ENCODE data around the gene H3-3A.

Gene H3-3A

DNA sequence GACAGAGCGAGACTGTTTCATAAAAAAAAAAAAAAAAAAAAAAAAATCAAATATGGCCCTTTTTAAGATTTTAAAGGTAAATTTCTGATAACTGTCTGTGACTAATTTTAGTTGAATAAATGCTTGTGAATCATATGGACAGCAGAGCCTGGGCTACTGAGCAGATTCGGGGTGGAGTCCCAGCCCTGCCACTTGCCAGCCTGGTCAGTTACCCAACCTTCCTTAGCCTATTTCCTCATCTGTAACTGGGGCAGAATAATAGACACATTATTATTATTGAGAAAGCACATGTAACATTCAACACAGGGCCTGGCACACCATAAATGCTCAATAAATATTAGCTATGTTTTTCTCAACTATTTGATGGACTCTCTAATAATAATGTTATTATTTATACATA, 11.2 kb upstream of the H3-3A start:
- DNase-seq (ENCODE audit: low read depth, low spot score) = no peak

DNA sequence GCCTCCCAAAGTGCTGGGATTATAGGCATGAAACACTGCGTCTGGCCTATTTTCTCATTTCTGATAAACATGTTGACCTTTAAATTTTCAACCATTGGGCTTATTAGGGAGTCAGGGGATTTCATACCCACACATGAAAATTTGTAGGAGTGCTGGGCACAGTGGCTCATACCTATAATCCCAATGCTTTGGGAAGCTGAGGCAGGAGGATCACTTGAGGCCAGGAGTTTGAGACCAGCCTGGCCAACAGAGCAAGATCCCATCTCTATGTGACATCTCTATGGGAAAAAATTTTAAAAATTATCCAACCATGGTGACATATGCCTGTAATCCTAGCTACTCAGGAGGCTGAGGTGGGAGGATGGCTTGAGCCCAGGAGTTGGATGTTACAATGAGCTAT, 10.5 kb upstream of the H3-3A start:
- DNase-seq (ENCODE audit: low read depth, low spot score) = no peak
- no peak overlapping the region for H3K27ac ChIP-seq

More for the DNA sequence above, 11.2 kb upstream of the H3-3A start:
- no peak overlapping the region for H3K27ac ChIP-seq

DNA sequence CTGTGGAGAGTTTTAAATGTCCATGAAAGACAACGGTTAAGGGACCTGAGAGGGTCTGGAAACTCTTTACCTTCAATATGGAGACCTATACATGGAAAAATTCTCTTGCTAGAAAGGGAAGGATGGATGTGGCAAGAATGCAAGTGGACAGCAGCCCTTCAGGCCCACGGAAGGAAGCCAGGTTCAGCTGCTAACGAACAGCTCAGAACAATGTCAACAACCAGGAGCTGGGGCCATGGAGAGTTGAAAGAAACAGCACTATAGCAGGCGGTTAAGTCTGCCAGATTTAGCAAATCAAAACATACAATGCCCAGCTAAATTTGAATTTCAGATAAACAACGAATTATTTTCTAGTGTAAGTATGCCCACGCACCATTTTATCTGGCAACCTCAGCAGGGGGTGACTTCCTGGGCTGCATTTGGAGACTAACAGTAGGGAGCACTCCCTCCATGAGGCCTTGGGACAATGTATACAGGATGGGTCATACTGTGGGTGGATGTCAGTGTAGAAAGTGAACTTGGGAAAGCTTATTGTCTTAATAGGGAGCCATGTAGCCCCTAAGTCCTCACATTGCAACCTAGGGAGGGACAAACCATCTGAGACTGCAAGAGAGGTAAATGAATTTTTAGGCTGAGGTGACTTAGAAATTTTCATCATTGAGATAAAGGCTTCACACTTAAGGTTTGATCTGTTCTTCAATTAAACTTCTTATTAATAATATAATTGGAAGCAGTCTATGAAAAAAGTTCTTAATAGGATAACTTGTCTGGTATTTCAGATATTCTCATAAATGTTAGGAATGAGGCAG, 7.8 kb upstream of the H3-3A start:
- DNase-seq (ENCODE audit: low read depth, low spot score) = no peak
- H3K27ac ChIP-seq = no peak overlapping the region

GRCh38 chr1:226059709-226060108, 2.8 kb upstream of the H3-3A start:
- no peak for DNase-seq (ENCODE audit: low read depth, low spot score)
- no peak overlapping the region for H3K27ac ChIP-seq

- no peak overlapping the region for H3K27ac ChIP-seq
- no peak for DNase-seq (ENCODE audit: low read depth, low spot score)
Measured at GRCh38 chr1:226060427-226060826, 2.1 kb upstream of the H3-3A start.

GRCh38 chr1:226061068-226061840, 1.3 kb upstream of the H3-3A start:
- peak overlapping the region; percentile 96 for H3K27ac ChIP-seq
- DNase-seq (ENCODE audit: low read depth, low spot score) = no peak

DNA sequence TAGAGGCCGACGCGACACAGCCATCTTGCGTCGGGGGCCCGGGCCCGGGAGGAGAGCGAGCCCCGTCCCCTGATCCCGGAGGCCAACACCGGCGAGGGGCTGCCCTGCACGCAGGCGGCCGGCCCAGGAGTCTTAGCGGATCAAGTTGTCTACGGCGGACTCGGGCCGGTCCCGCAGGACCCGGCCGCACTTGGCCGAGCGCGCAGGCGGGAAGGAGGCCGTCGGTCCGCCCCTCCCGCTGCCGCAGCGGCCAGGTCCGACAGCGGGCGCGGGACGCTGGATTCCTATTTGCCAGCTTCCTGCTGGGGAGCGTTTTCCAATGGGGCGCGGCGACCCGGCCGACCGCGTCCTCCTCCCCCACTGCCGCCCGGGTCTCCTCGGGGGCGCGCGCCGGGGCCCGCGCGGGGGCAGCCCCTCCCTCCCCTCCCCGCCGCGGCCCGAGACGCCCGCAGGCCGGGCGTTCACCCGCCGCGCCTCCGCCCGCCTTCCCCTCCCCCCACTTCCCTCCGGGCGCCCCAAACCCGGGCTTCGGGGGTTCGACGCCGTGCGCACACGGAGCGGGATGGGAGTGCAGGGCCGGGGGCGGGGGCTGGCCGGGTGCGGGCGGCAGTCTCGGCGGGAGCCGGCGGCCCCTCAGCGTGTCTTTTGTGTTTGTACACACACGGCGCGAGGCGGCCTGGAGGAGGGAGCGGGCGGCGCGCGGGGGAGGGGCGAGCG, 517 bp upstream of the H3-3A start:
- DNase-seq (ENCODE audit: low read depth, low spot score) = peak; percentile 24
- H3K27ac ChIP-seq = peak overlapping the region; percentile 96

DNA sequence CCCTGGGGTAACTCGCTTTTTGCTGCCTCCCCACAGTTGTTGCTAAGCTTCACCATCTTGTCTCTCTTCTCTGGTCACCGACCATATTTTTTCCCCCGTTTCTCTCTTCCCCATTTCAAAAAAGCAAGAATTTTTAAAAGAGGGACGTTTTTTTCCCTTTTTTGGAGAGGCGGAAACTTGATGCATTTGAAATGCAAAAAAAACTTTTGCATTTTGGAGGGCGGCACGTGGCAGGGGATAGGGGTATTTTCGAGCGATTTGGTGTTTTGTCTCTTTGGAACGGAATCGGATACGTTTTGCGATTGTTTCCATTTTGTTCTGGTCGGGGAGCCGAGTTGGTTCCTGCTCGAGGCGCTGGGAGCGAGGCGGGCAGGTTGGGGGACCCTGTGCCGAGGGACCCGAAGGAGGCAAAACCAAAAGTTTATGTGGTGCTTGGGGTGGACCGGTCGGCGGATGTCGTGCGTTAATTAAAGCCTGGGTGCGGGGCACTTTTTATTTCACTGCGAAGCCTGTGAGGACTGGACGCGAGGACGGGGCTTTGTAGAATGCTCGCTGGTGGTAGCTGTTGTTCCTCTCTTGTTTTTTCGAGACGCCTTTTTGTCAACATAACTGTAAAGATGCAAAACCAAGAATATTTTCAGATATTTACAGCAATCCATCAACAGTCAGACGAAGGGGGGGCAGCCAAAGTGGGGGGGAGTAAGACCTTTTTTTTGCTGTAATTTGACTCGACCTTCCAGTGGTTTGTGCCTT, 884 bp downstream of the H3-3A start:
- peak overlapping the region; percentile 96 for H3K27ac ChIP-seq
- no peak for DNase-seq (ENCODE audit: low read depth, low spot score)

DNA sequence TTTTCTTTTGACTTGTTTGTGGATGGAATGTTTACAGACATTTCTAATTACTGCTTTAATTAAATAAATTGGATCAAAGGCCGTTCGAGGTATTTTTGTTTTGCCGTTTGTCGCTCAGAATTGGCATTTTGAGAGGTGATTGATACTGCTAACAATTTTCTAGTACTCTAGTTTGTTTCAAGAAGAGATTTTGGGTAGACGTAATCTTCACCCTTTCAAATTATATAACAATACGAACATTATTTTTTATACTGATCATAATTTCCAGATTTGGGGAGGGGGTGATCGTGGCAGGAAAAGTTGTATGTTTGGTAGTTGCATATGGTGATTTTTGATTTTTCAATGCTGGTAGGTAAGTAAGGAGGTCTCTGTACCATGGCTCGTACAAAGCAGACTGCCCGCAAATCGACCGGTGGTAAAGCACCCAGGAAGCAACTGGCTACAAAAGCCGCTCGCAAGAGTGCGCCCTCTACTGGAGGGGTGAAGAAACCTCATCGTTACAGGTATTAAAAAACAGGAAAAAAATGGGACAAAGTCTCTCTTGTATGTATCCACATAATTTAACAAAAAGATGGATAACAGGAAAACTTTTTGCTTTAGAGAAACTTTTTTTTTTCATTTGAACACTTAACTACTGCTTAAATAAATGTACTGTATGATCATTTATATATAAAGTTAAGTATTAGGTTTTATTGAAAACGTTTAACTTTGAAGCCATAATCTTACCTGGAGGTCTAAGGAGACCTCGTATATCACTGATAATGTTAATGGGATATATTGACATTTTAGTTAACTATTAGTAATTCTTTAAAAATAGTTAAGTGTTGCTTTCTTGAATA, 1.7 kb downstream of the H3-3A start:
- no peak for DNase-seq (ENCODE audit: low read depth, low spot score)
- H3K27ac ChIP-seq = peak overlapping the region; percentile 96

DNA sequence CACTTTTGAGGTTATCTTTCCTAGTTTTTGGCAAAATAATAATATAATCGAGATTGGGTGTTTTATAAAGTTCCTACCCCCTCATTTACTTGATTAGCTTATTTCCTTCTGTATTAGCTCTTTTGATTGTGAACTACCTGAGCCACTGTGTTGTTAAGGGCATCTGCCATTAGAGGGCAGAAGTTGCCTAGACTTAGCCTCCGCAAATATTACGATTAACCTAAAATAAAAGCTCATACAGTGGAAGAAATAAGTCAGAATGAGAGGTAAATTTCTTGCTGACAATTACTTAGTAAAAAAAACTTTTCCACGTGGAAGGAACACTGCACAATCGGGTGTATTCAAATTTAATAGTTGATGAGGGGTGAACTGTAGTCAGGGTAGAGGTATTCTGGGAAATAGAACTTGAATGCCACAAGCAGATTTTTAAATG, 2.3 kb downstream of the H3-3A start:
- no peak for DNase-seq (ENCODE audit: low read depth, low spot score)
- peak overlapping the region; percentile 96 for H3K27ac ChIP-seq

DNA sequence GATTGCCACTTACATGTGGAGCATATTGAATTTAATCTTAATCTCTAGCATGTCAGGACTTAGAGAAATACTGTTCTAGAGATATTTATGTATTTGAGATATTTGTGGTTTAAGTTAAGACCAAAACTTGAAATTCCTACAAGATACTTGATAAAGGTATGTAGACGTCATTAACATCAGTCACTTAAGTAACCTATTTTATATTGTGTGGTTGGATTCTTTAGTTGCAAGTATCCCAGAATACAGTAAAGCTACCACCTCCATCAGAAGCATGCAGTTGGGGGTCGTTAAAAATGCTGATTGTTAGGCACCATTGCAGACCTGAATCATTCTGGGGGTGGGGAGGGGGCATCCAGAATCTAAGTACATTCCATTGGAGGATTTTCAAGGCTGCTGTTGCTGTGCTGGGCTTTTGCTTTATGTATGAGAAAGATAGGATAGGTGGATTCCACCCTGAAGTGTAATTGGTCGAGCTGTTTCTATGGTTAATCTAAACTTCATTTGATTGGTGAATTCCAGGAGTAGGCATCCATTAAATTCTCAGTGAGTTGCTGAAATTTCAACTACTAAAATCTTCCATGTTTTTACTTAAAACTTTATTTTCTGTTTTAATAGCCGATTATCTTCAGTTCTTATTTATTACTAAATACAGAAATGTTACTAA, 4.0 kb downstream of the H3-3A start:
- H3K27ac ChIP-seq = no peak overlapping the region
- DNase-seq (ENCODE audit: low read depth, low spot score) = no peak

- DNase-seq (ENCODE audit: low read depth, low spot score) = no peak
- no peak overlapping the region for H3K27ac ChIP-seq
Measured at GRCh38 chr1:226069811-226070489, 7.4 kb downstream of the H3-3A start.

DNA sequence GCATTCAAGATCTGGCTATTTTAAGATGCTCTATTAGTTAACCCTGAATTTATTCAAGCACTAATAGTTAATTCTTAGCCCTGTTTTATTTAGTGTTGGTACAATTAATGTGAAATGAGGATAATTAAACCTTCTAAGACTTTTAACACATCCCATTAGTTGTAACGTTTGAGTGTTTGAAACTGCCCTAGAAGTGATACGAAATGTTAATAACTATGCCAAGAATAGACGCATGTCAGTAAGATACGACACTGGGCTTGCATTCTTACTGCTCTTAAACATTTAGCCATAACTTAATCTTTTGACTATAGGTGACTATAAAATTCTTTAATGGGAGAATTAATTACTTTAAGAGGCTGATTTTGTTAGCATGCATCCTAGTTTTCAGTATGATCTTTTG, 9.8 kb downstream of the H3-3A start:
- no peak for DNase-seq (ENCODE audit: low read depth, low spot score)
- no peak overlapping the region for H3K27ac ChIP-seq

- no peak for DNase-seq (ENCODE audit: low read depth, low spot score)
- no peak overlapping the region for H3K27ac ChIP-seq
Measured at GRCh38 chr1:226073184-226073950, 10.9 kb downstream of the H3-3A start.

DNA sequence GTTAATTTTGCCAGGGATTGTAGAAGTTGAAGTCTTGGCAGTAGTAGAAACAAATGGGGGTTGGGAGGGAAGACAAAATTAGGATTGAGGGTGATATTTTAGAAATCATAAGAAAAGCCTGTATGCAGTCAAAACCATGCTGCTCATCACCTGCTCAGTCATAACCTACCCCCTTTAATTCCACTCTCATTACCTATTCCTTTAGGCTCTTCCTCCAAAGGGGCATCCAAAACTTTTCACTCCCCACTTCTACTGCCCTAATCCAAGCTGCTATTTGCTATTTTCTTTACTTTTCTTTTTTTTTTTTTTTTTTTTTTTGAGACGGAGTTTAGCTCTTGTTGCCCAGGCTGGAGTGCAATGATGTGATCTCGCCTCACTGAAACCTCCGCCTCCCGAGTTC, 11.5 kb downstream of the H3-3A start:
- no peak overlapping the region for H3K27ac ChIP-seq
- no peak for DNase-seq (ENCODE audit: low read depth, low spot score)

DNA sequence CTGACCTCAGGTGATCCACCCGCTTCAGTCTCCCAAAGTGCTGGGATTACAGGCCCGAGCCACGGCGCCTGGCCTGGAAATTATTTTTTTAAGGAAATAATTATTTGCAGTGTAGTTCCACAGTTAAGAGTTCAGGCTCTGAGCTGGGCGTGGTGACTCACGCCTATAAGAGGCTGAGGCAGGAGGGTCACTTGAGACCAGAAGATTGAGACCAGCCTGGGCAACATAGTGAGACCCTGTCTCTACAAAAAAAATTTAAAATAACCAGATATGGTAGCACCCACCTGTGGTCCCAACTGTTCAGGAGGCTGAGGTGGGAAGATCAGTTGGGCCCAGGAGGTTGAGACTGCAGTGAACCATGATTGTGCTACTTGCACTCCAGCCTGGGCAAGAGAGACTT, 13.9 kb downstream of the H3-3A start:
- no peak for DNase-seq (ENCODE audit: low read depth, low spot score)
- no peak overlapping the region for H3K27ac ChIP-seq

GRCh38 chr1:226078374-226078773, 15.9 kb downstream of the H3-3A start:
- no peak for DNase-seq (ENCODE audit: low read depth, low spot score)
- no peak overlapping the region for H3K27ac ChIP-seq

- no peak overlapping the region for H3K27ac ChIP-seq
- no peak for DNase-seq (ENCODE audit: low read depth, low spot score)
Measured at GRCh38 chr1:226082587-226082917, 20.0 kb downstream of the H3-3A start.

All from epithelial cell of prostate (primary cell).